Stomach (tissue), 9 donors: ENCODE measurements around the gene TADA2B. TPM values are rescaled to one million over a fixed set of nuclear protein-coding genes. Genes with fewer than 3 reads are reported as not detected.
"Not testable (repeated sequence)": the region's sequence is repeated elsewhere in the genome, so short reads cannot be mapped to it uniquely, and the experiment has no call there.

Experiments
- DNase-seq, 2 donors: peaks; one replicate each; pipeline versions ENCODE4 v3.0.0 to v3.0.0-alpha.2; 2013 to 2019
- H3K27ac ChIP-seq, 5 donors: fragments of 200-600 bp in 4 of 5; sonication (generic) in 4 of 5; one replicate each; pipeline ENCODE4 v1.5.1; 2013 to 2019; ENCODE audit warnings: mild to moderate bottlenecking in 1 of 5, moderate library complexity in 1 of 5
- H3K27me3 ChIP-seq, 3 donors: fragments of 200-600 bp; sonication (generic); one replicate each; pipeline ENCODE4 v1.5.1; 2017 to 2019; ENCODE audit warnings: mixed run types in 1 of 3
- H3K36me3 ChIP-seq, 4 donors: fragments of 200-600 bp; sonication (generic); 1 replicate in 3 of 4; 2 replicates in 1 of 4; pipeline ENCODE4 v1.5.1; 2016 to 2019
- H3K4me1 ChIP-seq, 4 donors: fragments of 200-600 bp; sonication (generic); one replicate each; pipeline ENCODE4 v1.5.1; 2016 to 2019
- H3K4me3 ChIP-seq, 4 donors: fragments of 200-600 bp; sonication (generic) in 3 of 4; one replicate each; pipeline ENCODE4 v1.5.1; 2016 to 2019; ENCODE audit warnings: mild to moderate bottlenecking in 1 of 4
- H3K9me3 ChIP-seq, 4 donors: fragments of 200-600 bp; sonication (generic); one replicate each; pipeline ENCODE4 v1.5.1; 2016 to 2019
- CTCF ChIP-seq, 7 experiments: fragments of 450-650 bp in 4 of 7; fragments of 200-600 bp in 3 of 7; sonication (generic) in 3 of 7; IDR thresholded peaks; one replicate each; pipeline ENCODE4 v1.5.1; 2016 to 2019; ENCODE audit warnings: antibody characterized with exemption in 7 of 7, control low read depth in 2 of 7, mild to moderate bottlenecking in 1 of 7
- EP300 ChIP-seq: sonication (generic); formaldehyde crosslinking; IDR thresholded peaks from one replicate; pipeline ENCODE4 v1.6.1; 2017; ENCODE audit warnings: antibody characterized with exemption
- POLR2A ChIP-seq, 4 donors: fragments of 450-650 bp; IDR thresholded peaks; one replicate each; pipeline ENCODE4 v1.6.1; 2016; ENCODE audit warnings: antibody characterized with exemption in 4 of 4, control low read depth in 2 of 4, mild to moderate bottlenecking in 1 of 4, moderate library complexity in 1 of 4
- POLR2AphosphoS5 ChIP-seq, 3 donors: sonication (generic); formaldehyde crosslinking; IDR thresholded peaks; one replicate each; pipeline ENCODE4 v1.6.1; 2016; ENCODE audit warnings: antibody characterized with exemption in 3 of 3
- WGBS, 5 donors: extraction: QIAGEN DNeasy Blood & Tissue Kit in 3 of 5; methylation state at CpG; one replicate each; pipeline versions ENCODE4 v1.1.5 to v1.1.7; 2013 to 2018; 5-methylcytosine and 5-hydroxymethylcytosine counted together
- intact Hi-C: fragments of 100-400 bp; cut with DNase I; formaldehyde crosslinking; loops from one replicate; pipeline ENCODE4 v1.15.1; 2023; ENCODE audit warnings: low total_unique reads
- polyA plus RNA-seq, 3 donors: library from polyadenylated mRNA; stranded (reverse); fragments of 200-250 nt; gene quantifications; one replicate each; pipeline ENCODE4 v1.2.3, GENCODE V29; 2013
- total RNA-seq, 5 donors: library from RNA; depleted of rRNA; stranded (reverse); fragments of >200 nt; gene quantifications; one replicate each; pipeline versions ENCODE4 v1.1.0 to v1.2.3, GENCODE V29; 2014 to 2016
- donor health status: healthy with polysubstance abuse.
- donor health status: Bipolar disorder and iron deficiency.
- donor health status: healthy.

Gene TADA2B
- total and polyA plus RNA-seq, 8 donors = 1.2 to 73.7 (median 16.1) TPM

- intact Hi-C loops = no loop called here
- H3K4me3 ChIP-seq = peak overlapping the region; percentile 3 to 31 (median 17)
- H3K27me3 ChIP-seq = peaks cover 0 to 13% (median 0%) of the 10 kb centered on the region in 3 donors
- no peak for DNase-seq
- TF ChIP-seq CTCF (IDR thresholded peaks at IDR 0.05) (no peak), EP300 (no peak), POLR2AphosphoS5 (IDR thresholded peaks at IDR 0.05) (no peak), POLR2A (IDR thresholded peaks at IDR 0.05) (no peak)
- H3K4me1 ChIP-seq = peaks cover 0 to 16% (median 2%) of the 10 kb centered on the region in 4 donors
- H3K9me3 ChIP-seq = no peaks in the 10 kb centered on the region
- H3K27ac ChIP-seq = peak overlapping the region in 4 of 5 donors; percentile 12 to 34 (median 20)
- H3K36me3 ChIP-seq = no peaks in the 10 kb centered on the region
- 57 to 66% (median 62%) methylated on average over 8 to 9 of the region's 9 CpGs for WGBS, 5 donors
Observed at GRCh38 chr4:7083597-7084563, 40.7 kb downstream of the TADA2B start.

- Histone ChIP-seq H3K4me3 (peak overlapping the region; percentile 3 to 31 (median 17)), H3K27me3 (peaks cover 0 to 13% (median 0%) of the 10 kb centered on the region in 3 donors), H3K4me1 (peaks cover 3 to 23% (median 7%) of the 10 kb centered on the region in 4 donors), H3K27ac (peak overlapping the region in 4 of 5 donors; percentile 12 to 34 (median 20))
- intact Hi-C loops, H3K36me3 ChIP-seq, H3K9me3 ChIP-seq: not testable (repeated sequence)
- WGBS, 5 donors = 13 to 43% (median 30%) methylated on average over 9 of the region's 9 CpGs
- peak in 1 of 2 donors; percentile 43 for DNase-seq
Observed at GRCh38 chr4:7084564-7084961, 41.4 kb downstream of the TADA2B start.

GRCh38 chr4:7086384-7086783 is 43.2 kb downstream of the TADA2B start:
- Histone ChIP-seq H3K4me3 (no peak overlapping the region), H3K9me3 (no peaks in the 10 kb centered on the region), H3K4me1 (peaks cover 8 to 29% (median 13%) of the 10 kb centered on the region in 4 donors), H3K27ac (no peak overlapping the region), H3K27me3 (peaks cover 0 to 13% (median 0%) of the 10 kb centered on the region in 3 donors), H3K36me3 (no peaks in the 10 kb centered on the region)
- intact Hi-C loops = no loop called here
- DNase-seq = no peak
- 16 to 37% (median 29%) methylated on average over 1 of the region's 1 CpG for WGBS, 5 donors
- TF ChIP-seq CTCF (IDR thresholded peaks at IDR 0.05) (no peak), POLR2A (IDR thresholded peaks at IDR 0.05) (no peak), POLR2AphosphoS5 (IDR thresholded peaks at IDR 0.05) (no peak), EP300 (no peak)

GRCh38 chr4:7087036-7087435 is 43.9 kb downstream of the TADA2B start:
- Histone ChIP-seq H3K36me3 (no peaks in the 10 kb centered on the region), H3K27me3 (peaks cover 0 to 13% (median 0%) of the 10 kb centered on the region in 3 donors), H3K27ac (no peak overlapping the region), H3K4me1 (peaks cover 8 to 27% (median 13%) of the 10 kb centered on the region in 4 donors), H3K4me3 (no peak overlapping the region), H3K9me3 (no peaks in the 10 kb centered on the region)
- no peak for DNase-seq
- 62 to 77% (median 72%) methylated on average over 3 of the region's 3 CpGs for WGBS, 5 donors
- intact Hi-C loops = no loop called here
- TF ChIP-seq EP300 = no peak

GRCh38 chr4:7089213-7089986 is 46.2 kb downstream of the TADA2B start:
- Histone ChIP-seq H3K4me3 (no peak overlapping the region), H3K27ac (peak overlapping the region; percentile 3 to 66 (median 38)), H3K4me1 (peaks cover 8 to 23% (median 13%) of the 10 kb centered on the region in 4 donors), H3K9me3 (no peaks in the 10 kb centered on the region), H3K36me3 (no peaks in the 10 kb centered on the region), H3K27me3 (peaks cover 0 to 7% (median 0%) of the 10 kb centered on the region in 3 donors)
- TF ChIP-seq POLR2AphosphoS5 (IDR thresholded peaks at IDR 0.05) = no peak
- no peak for TF ChIP-seq EP300
- no peak for TF ChIP-seq CTCF (IDR thresholded peaks at IDR 0.05)
- TF ChIP-seq POLR2A (IDR thresholded peaks at IDR 0.05) = no peak
- peak in 1 of 2 donors; percentile 50 for DNase-seq
- 21 to 30% (median 27%) methylated on average over 5 of the region's 5 CpGs for WGBS, 5 donors
- intact Hi-C loops = no loop called here
